HPDE6-E6E7 (cell line): Measurements from ENCODE around the gene PMP22.

Source experiments
- DNase-seq: peaks from one replicate; pipeline ENCODE4 v3.0.0; 2011; ENCODE audit warnings: missing footprints; ENCODE audit errors: extremely low spot score

Gene PMP22

GRCh38 chr17:15265131-15265530, at the start of gene PMP22:
TSS of gene PMP22 (minus strand) at chr17:15265326. CDS start at chr17:15260727, 4,599 bp downstream.
- no peak for DNase-seq

- DNase-seq = no peak
Observed at GRCh38 chr17:15311996-15312395, 46.9 kb upstream of the PMP22 start.

- DNase-seq = no peak
Observed at GRCh38 chr17:15309793-15310192, 44.7 kb upstream of the PMP22 start.

- no peak for DNase-seq
Observed at GRCh38 chr17:15309236-15309635, 44.1 kb upstream of the PMP22 start.

GRCh38 chr17:15308758-15309157, 43.6 kb upstream of the PMP22 start:
- DNase-seq = no peak

- no peak for DNase-seq
Observed at GRCh38 chr17:15307710-15308111, 42.6 kb upstream of the PMP22 start.

GRCh38 chr17:15303851-15304250, 38.7 kb upstream of the PMP22 start:
- no peak for DNase-seq

- no peak for DNase-seq
Observed at GRCh38 chr17:15303268-15303667, 38.1 kb upstream of the PMP22 start.

- no peak for DNase-seq
Observed at GRCh38 chr17:15301845-15302244, 36.7 kb upstream of the PMP22 start.

- no peak for DNase-seq
Observed at GRCh38 chr17:15298176-15298575, 33.0 kb upstream of the PMP22 start.

GRCh38 chr17:15293558-15293957, 28.4 kb upstream of the PMP22 start:
- no peak for DNase-seq

- no peak for DNase-seq
Observed at GRCh38 chr17:15291674-15292361, 26.7 kb upstream of the PMP22 start.

- no peak for DNase-seq
Observed at GRCh38 chr17:15290605-15291004, 25.5 kb upstream of the PMP22 start.

GRCh38 chr17:15289285-15290183, 24.4 kb upstream of the PMP22 start:
- DNase-seq = no peak

- DNase-seq = no peak
Observed at GRCh38 chr17:15288859-15289258, 23.7 kb upstream of the PMP22 start.

- no peak for DNase-seq
Observed at GRCh38 chr17:15287538-15288267, 22.6 kb upstream of the PMP22 start.

GRCh38 chr17:15285466-15285865, 20.3 kb upstream of the PMP22 start:
- DNase-seq = no peak

GRCh38 chr17:15284537-15284936, 19.4 kb upstream of the PMP22 start:
- DNase-seq = no peak

- DNase-seq = no peak
Observed at GRCh38 chr17:15284107-15284506, 19.0 kb upstream of the PMP22 start.

GRCh38 chr17:15281909-15282308, 16.8 kb upstream of the PMP22 start:
- DNase-seq = no peak

- DNase-seq = no peak
Observed at GRCh38 chr17:15278924-15279477, 13.9 kb upstream of the PMP22 start.

GRCh38 chr17:15278380-15278779, 13.3 kb upstream of the PMP22 start:
- DNase-seq = no peak
